HG03280 (cell line): ENCODE results near the gene TBC1D14.

Source experiments
- ATAC-seq: cut with Tn5 transposase; IDR thresholded peaks from one replicate; pipeline ENCODE4 v1.9.1; 2021; ENCODE audit warnings: mild to moderate bottlenecking, moderate library complexity; ENCODE audit not compliant: unreplicated experiment

Gene TBC1D14

GRCh38 chr4:6926681-6927478 is 17.3 kb downstream of the TBC1D14 start:
- no peak for ATAC-seq

DNA sequence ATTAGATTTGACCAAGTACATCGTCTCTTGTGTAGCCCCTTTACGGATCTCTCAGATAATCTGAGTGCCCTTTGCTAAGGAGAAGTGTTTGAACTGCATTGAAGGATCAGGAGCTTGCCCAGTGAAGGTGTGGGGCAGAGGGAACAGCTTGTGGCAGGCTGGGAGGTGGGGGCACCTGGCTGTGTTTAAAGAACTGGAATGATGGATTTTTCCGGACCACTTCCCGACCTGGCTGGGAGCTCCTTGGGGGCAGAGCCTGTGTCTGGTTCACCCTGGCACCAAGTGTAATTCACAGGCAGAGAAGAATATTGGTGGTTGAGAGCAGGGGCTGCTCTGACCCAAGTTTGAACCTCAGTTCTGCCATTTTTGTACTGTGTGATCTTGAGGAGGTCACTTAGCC is 18.5 kb downstream of the TBC1D14 start:
- ATAC-seq = no peak

DNA sequence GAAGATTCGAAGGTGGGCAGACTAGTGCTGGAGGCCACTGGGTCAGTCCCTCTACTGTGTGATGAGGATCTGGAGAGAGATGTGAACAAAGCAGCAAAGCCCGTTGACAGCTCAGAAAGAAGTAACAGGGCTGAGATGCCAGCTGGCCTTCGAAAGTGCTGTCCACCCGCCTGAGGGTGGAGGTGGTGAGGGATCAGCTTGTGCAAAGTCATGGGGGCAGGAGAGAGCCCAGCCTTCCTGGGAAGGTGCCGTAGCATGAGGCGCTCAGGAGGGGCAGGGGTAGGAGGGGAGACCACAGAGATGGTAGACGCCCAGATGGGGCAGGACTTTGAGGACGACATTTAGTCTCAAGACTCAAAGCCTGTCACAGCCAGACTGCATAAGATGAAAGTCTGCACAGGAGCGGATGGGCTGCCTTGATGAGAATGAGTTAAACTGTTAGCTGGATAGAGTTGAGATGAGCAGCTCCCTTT is 19.7 kb downstream of the TBC1D14 start:
- ATAC-seq = no peak

DNA sequence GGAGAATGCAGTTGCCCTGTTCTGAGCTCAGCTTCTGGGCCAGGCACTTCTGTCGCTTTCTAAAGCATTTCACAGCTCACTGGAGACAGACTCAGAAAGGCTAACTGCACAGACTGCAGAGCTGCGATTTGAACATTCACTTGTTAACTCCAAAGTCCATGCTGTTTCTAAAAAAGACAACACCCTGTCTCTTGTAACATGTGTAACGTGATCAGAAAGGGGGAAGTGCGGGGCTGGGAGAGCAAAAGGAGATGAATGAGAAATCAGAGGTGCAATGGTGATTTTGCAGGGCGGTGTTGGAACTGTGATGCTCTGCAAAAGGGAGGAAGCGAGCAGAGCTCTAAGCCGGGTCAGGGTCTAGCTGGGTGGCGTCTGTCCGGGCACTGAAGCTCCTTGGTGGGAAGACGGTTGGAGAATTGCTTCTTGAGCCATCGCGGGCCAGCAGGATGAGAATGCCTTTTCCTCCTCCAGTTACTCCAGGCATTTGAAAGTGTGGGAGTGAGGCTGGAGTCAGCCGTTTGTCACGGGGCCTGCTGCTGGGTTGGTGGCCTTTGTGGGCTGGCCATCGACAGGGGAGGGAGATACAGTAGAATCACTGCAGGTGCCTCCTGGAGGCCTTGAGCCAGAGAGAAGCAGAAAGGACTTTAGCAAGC is 20.3 kb downstream of the TBC1D14 start:
- ATAC-seq = no peak

GRCh38 chr4:6932475-6932874 is 22.8 kb downstream of the TBC1D14 start:
- no peak for ATAC-seq

GRCh38 chr4:6932918-6933317 is 23.3 kb downstream of the TBC1D14 start:
- no peak for ATAC-seq

GRCh38 chr4:6933691-6934430 is 24.2 kb downstream of the TBC1D14 start:
- ATAC-seq = no peak

DNA sequence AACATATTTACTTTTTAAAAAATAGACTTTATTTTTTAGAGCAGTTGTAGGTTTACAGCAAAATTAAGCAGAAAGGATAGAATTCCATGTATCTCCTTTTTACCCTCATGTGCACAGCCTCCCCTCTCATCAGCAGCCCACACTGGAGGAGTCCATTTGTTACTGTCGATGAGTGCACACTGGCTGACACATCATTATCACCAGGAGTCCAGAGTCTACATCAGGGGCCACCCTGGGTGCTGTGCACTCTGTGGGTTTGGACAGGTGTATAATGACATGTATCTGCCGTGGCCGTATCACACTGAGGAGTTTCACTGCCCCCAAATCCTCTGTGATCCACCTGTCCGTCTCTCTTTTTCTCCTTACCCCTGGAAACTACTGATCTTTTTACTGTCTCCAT is 26.3 kb downstream of the TBC1D14 start:
- no peak for ATAC-seq

DNA sequence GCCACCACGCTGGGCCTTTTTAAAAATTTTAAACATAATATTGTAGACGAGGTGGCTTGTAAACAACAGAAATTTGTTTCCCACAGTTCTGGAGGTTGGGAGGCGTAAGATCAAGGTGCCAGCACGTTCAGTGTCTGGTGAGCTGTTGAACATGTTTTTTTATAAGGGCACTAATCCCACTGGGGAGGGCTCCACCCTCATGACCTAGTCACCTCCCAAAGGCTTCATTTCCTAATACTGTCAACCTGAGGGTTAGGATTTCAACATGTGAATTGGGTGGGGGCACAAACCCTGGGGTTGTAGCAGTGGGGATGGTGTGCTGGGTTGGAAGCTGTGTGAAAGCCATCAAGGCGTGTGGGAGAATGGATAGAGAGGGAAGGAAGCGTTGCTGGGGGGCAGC is 27.6 kb downstream of the TBC1D14 start:
- no peak for ATAC-seq

DNA sequence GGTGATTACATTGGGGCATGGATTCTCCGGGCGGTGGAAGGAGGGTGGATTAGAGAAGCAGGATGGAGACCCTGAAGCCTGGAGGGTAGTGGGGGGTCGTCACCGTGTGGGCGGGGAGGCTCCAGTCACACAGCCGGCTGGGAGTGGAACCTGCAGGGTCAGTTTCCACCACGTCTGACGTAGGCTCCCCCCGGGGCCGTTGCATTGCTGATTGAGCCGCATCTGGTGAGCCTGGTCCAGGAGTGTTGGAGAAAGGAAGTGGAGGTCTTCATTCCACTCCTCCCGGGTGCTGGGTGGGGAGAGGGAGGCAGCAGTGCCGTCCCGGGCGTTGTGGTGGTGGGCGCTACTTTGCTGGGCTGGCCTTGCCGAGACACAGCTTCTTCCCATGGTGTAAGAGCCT is 28.1 kb downstream of the TBC1D14 start:
- ATAC-seq = no peak

- no peak for ATAC-seq
Measured at GRCh38 chr4:6938237-6938636, 28.6 kb downstream of the TBC1D14 start.

GRCh38 chr4:6938647-6939271 is 29.1 kb downstream of the TBC1D14 start:
- ATAC-seq = no peak

DNA sequence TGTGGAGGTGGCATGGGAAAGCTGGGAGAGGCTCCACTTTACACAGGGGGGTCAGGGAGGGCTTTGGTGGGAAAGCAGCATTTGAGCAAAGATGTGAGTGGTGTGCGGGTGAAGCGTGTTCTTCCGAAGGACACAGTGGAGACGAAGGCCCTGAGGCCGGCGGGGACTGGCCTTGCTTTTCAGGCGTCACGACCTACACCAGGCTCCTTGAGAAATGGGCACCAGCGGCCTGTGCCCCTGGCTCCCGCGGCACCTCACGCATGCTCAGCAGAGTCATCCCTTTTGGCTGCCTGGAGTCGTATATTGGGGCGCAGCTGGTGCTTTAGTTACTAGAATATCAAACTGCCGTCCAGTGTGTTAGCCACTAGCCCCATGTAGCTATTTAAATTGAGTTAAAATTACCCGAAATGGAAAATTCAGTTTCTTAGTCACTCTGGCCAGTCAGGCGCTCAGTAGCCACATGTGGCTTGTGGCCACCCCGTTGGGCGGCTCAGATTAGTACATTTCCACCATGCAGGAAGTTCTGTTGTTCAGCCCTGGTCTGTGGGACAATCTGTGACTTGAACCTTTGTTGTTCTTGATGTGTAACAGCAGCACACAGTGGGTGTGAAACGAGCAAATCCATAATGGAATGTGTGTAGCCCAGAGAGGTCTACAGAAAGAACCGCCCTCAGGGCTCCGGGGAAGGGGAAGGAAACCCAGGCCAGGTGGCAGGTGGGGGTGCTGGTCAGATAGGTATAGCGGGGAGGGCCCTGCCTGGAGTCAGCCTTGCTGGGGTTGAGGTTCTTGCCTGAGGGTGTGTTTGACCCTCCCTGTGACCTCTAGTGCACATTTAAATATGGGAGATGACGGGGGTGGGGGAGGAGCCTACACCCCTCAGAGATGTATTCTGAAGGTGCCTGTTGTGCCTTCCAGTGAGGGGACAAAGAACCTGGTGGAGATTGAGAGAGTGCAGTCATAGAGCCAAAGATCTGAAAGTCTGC is 30.4 kb downstream of the TBC1D14 start:
- no peak for ATAC-seq

- no peak for ATAC-seq
Measured at GRCh38 chr4:6940744-6941137, 31.1 kb downstream of the TBC1D14 start.

DNA sequence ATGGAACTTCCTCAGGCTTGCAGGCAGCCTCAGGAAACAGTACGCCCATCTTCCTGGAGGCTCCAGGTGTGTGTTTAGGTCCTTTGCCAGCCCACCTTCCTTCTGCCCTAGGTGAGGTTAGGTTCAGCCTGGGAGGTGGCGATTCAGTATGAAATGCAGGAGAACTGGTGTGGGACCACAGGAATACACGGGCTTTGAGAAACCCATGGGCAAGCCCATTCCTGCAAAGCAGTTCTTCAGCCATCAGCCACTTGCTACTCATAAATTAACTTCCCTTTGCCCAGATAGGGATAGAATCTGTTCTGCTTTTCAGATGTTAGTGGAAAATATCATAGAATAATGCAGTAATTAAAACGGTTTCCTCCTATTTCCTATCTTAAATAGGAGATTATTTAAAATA is 32.2 kb downstream of the TBC1D14 start:
- no peak for ATAC-seq

DNA sequence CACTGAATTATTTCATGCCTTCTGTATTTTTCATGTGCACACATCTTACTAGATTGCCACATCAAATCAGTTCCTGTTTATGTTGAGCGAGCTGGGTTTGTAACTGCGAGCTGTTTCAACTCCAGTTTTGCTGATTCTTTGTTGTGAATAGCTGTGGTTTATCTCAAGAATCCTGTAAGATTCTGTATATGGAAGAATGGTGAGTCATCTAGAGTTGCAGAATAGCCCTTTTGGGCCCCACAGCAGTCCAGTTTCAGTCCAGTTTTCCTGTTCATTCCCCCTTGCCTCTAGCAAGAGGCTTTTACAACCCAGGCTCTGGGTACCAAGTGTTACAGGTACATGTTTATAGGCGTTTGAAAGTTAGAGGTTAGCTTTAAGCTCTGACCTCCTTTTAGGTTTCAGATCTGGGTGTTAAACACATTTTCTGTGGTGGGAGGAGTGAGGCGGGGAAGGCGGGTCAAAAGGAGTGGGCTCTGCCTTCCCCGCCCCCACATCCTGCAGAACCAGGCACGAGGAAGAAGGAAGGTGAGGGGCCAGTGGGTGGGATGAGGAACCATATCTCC is 32.7 kb downstream of the TBC1D14 start:
- peak; percentile 56 for ATAC-seq

- ATAC-seq = no peak
Measured at GRCh38 chr4:6943012-6943884, 33.6 kb downstream of the TBC1D14 start.

- ATAC-seq = no peak
Measured at GRCh38 chr4:6943885-6944225, 34.2 kb downstream of the TBC1D14 start.
